Hepatic stellate cell (primary cell): ENCODE results near the gene TOGARAM1.

Experiments
- DNase-seq: peaks from one replicate; pipeline ENCODE4 v3.0.0; 2011; ENCODE audit warnings: low spot score

The TOGARAM1 gene

GRCh38 chr14:45084946-45085346 lies 123.0 kb downstream of the TOGARAM1 start:
- DNase-seq, result no peak

- DNase-seq, result no peak
Measured at GRCh38 chr14:45089813-45090212, 127.8 kb downstream of the TOGARAM1 start.

GRCh38 chr14:45091710-45092109 lies 129.7 kb downstream of the TOGARAM1 start:
- no peak for DNase-seq

GRCh38 chr14:45094275-45094674 lies 132.3 kb downstream of the TOGARAM1 start:
- DNase-seq, result no peak

GRCh38 chr14:45095143-45095542 lies 133.2 kb downstream of the TOGARAM1 start:
- DNase-seq, result no peak

GRCh38 chr14:45096218-45096617 lies 134.2 kb downstream of the TOGARAM1 start:
- DNase-seq, result no peak

GRCh38 chr14:45103806-45104205 lies 141.8 kb downstream of the TOGARAM1 start:
- DNase-seq, result no peak

GRCh38 chr14:45104561-45104960 lies 142.6 kb downstream of the TOGARAM1 start:
- no peak for DNase-seq

DNA sequence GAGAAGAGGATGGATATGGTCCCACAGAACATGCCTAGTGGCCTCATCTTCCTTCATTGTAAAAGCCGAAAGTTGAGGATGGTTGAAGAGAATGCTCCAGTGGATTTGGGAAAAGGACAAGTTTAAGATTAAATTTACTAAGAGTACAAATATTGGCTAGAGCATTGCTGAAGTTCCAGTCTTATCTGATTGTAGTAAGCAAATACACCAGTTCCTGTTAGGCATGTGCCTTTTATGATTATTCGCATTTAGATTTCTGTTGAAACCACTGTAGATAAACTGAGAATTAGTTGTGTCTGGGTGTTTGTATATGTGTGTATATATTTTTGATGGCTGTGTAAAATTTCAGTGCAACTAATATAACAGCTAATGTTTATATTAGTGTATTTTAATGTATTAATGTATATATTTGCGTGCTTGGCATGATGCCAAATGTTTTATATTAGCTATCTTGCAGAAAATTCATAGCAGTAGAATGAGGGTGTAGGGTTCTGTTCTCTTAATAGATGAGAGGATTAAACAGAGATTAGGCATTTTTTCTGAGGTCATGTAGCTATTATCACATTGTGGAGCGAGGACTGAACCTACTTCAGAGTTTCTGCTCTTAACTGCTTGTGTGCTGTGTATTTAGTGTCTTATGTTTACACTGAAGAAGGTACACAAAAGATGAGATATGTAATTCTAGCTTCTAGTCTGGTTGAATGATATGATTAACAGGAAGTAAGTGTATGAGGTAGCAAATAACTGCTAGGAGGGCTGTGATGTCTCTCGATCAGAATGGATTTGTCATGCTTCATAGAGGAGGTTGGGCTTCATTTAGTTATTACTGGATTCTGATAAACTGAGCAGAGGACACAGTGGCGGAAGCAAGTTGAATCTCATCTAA lies 151.1 kb downstream of the TOGARAM1 start:
- no peak for DNase-seq

- no peak for DNase-seq
Measured at GRCh38 chr14:45114327-45114726, 152.3 kb downstream of the TOGARAM1 start.

GRCh38 chr14:45118594-45118993 lies 156.6 kb downstream of the TOGARAM1 start:
- DNase-seq, result no peak

GRCh38 chr14:45120096-45120495 lies 158.1 kb downstream of the TOGARAM1 start:
- no peak for DNase-seq

DNA sequence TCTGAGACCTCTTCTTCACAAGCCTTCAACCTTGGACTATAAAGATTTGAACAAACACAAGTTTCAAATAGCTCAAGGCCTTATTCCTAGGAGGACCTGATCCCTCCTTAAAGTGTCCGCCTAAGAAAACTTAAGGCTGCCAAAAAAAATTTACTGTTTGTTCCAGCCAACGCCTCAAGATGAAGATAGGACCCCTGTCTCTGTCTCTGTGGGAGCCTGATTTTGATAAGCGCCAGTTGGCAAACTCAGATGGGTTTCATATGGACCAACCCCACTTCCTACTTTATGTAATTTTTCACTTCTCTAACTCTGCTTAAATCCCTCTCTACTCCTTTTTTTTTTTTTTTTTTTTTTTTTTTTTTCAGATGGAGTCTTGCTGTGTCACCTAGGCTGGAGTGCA lies 161.3 kb downstream of the TOGARAM1 start:
- no peak for DNase-seq
